Measurements from ENCODE around the gene TAX1BP3.
A peak's percentile ranks its signal among the peaks of the same experiment; 100 is the strongest.

DNA sequence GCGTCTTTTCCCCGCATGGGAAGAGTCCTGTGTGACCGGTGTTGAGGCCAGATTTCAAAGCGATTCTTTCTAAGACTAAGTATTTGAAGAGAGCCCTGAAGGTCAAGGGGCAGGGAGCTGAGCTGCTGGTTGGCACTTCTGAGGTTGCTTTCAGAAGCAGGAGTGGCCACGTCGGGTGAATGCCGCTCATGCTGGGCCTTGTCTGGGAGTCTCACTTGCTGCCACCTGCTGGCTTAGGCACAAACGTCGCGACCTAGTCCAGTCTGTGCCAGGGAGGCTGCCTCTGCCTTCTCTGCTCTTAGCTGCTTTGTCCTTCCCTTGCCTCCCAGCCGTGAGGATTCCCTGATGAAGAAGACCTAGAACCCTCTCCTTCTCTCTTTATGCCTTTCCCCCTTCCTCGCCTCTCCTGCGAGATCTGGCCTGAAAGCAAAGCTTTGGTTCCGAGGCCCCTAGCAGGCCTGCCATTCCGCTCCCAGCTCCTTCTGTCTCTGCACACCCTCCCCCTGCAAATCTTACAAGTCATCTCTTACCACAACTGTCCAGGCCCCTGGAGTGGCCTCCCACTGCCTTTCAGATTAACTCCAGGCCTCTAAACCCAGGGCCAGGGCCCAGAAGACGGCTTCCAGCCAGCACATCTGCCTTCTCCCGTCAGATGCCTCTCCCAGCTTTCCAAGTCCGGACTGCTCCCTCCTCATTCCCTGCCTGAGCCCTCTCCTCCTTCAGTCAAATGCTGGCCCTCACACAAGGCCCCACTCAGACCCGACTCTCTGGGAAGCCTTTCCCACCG lies 20.4 kb downstream of the TAX1BP3 start:
- TF ChIP-seq, protein P1, sequence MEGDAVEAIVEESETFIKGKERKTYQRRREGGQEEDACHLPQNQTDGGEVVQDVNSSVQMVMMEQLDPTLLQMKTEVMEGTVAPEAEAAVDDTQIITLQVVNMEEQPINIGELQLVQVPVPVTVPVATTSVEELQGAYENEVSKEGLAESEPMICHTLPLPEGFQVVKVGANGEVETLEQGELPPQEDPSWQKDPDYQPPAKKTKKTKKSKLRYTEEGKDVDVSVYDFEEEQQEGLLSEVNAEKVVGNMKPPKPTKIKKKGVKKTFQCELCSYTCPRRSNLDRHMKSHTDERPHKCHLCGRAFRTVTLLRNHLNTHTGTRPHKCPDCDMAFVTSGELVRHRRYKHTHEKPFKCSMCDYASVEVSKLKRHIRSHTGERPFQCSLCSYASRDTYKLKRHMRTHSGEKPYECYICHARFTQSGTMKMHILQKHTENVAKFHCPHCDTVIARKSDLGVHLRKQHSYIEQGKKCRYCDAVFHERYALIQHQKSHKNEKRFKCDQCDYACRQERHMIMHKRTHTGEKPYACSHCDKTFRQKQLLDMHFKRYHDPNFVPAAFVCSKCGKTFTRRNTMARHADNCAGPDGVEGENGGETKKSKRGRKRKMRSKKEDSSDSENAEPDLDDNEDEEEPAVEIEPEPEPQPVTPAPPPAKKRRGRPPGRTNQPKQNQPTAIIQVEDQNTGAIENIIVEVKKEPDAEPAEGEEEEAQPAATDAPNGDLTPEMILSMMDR (IDR thresholded peaks at IDR 0.05 in 2 of 3, conservative IDR thresholded peaks at IDR 0.05 in 1 of 3; ENCODE audit: borderline replicate concordance in 1 of 3, insufficient read depth in 1 of 3, low read depth in 2 of 3, low read length in 2 of 3): peak; percentile 41 to 66 (median 61); a peak in 5 of 6 replicates
- TF ChIP-seq POLR2A (IDR thresholded peaks at IDR 0.05; ENCODE audit: borderline replicate concordance, extremely low read depth, insufficient read depth, insufficient read length) (no peak), EZH2 (IDR thresholded peaks at IDR 0.05) (no peak)
